ENCODE data around the gene SEC14L2. TPM values are rescaled to one million over a fixed set of nuclear protein-coding genes. Genes with fewer than 3 reads are reported as not detected.
"Not testable (repeated sequence)": the region's sequence is repeated elsewhere in the genome, so short reads cannot be mapped to it uniquely, and the experiment has no call there.

SEC14L2 gene
- total and polyA plus RNA-seq, 8 donors = 2.6 to 6.6 (median 3.8) TPM

DNA sequence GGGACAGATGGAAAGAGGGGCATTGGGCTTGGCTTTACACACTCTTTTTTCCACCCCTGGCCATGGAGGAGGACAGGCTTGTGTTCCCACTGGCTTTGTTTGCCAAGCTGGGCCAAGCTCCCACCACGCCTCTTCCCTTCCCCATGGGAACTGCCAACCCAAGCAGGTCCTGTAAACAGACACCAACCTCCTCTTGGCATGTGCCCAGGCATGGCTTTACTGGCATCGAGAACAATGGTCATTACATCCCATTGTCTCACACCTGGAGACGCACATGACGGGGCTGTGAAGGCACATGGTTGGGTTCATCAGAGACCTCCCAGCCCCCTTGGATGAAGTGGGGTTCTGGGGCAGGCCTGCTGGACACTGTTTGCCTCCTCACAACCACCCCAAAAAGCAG lies 63.3 kb downstream of the SEC14L2 start:
- Histone ChIP-seq H3K27ac (no peak overlapping the region), H3K4me3 (no peak overlapping the region), H3K27me3 (no peaks in the 10 kb centered on the region), H3K9me3 (no peaks in the 10 kb centered on the region), H3K36me3 (no peaks in the 10 kb centered on the region), H3K4me1 (no peaks in the 10 kb centered on the region)
- DNase-seq (peak in 2 of 6 donors; percentile 26 to 32), FAIRE-seq (no peak), ATAC-seq (peak in 3 of 4 donors; percentile 28 to 66 (median 43))
- TF ChIP-seq, protein P1, sequence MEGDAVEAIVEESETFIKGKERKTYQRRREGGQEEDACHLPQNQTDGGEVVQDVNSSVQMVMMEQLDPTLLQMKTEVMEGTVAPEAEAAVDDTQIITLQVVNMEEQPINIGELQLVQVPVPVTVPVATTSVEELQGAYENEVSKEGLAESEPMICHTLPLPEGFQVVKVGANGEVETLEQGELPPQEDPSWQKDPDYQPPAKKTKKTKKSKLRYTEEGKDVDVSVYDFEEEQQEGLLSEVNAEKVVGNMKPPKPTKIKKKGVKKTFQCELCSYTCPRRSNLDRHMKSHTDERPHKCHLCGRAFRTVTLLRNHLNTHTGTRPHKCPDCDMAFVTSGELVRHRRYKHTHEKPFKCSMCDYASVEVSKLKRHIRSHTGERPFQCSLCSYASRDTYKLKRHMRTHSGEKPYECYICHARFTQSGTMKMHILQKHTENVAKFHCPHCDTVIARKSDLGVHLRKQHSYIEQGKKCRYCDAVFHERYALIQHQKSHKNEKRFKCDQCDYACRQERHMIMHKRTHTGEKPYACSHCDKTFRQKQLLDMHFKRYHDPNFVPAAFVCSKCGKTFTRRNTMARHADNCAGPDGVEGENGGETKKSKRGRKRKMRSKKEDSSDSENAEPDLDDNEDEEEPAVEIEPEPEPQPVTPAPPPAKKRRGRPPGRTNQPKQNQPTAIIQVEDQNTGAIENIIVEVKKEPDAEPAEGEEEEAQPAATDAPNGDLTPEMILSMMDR (IDR thresholded peaks at IDR 0.05) = no peak
- 47 to 48% methylated on average over 4 of the region's 4 CpGs for WGBS, 2 donors
- intact Hi-C loops (cut with DNase I) = no loop called here

DNA sequence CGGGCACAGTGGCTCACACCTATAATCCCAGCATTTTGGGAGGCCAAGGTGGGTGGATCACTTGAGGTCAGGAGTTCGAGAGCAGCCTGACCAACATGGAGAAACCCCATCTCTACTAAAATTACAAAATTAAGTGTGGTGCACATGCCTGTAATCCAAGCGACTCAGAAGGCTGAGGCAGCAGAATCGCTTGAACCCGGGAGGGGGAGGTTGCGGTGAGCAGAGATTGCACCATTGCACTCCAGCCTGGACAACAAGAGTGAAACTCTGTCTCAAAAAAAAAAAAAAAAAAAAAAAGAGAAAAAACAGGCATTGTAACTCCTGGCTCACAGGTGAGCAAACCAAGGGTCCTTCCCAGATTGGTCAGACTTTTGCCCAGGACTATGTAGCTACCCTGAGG lies 63.7 kb downstream of the SEC14L2 start:
- FAIRE-seq; DNase-seq; H3K4me1 ChIP-seq; intact Hi-C loops (cut with DNase I); H3K27me3 ChIP-seq; H3K9me3 ChIP-seq; H3K27ac ChIP-seq; H3K36me3 ChIP-seq; ATAC-seq; H3K4me3 ChIP-seq: not testable (repeated sequence)
- WGBS, 2 donors = 88 to 90% methylated on average over 6 of the region's 6 CpGs

- no peaks in the 10 kb centered on the region for H3K36me3 ChIP-seq
- ATAC-seq (no peak), DNase-seq (no peak), FAIRE-seq (no peak)
- H3K4me1 ChIP-seq = no peaks in the 10 kb centered on the region
- no peak overlapping the region for H3K27ac ChIP-seq
- no peak overlapping the region for H3K4me3 ChIP-seq
- 33 to 84% methylated on average over 2 of the region's 2 CpGs for WGBS, 2 donors
- intact Hi-C loops (cut with DNase I) = no loop called here
- no peaks in the 10 kb centered on the region for H3K27me3 ChIP-seq
- no peaks in the 10 kb centered on the region for H3K9me3 ChIP-seq
- TF ChIP-seq, protein P1 (IDR thresholded peaks at IDR 0.05) = no peak
Observed at GRCh38 chr22:30469165-30469564, 72.3 kb downstream of the SEC14L2 start.

DNA sequence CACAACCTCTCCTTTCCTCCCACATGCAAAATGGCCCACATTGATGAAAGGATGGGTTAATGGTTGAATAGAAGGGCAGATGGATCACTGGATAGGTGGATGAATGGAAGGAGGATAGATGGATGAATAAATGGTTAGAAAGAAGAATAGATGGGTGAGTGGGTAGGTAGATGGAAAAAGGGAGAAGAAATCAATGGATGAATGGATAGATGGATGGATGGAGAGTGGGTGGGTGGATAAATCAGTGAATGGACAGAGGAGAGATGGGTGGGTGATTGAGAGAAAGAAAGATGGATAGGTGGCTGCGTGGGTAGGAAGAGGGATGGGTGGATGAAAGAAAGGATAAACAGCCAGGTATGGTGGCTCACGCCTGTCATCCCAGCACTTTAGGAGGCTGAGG lies 73.8 kb downstream of the SEC14L2 start:
- no peaks in the 10 kb centered on the region for H3K9me3 ChIP-seq
- ATAC-seq = no peak
- H3K27ac ChIP-seq = no peak overlapping the region
- no peaks in the 10 kb centered on the region for H3K4me1 ChIP-seq
- no peak for DNase-seq
- H3K27me3 ChIP-seq = no peaks in the 10 kb centered on the region
- TF ChIP-seq, protein P1 (IDR thresholded peaks at IDR 0.05) = no peak
- no peak overlapping the region for H3K4me3 ChIP-seq
- H3K36me3 ChIP-seq = no peaks in the 10 kb centered on the region
- FAIRE-seq = no peak
- 82 to 86% methylated on average over 2 of the region's 2 CpGs for WGBS, 2 donors
- intact Hi-C loops (cut with DNase I) = no loop called here

GRCh38 chr22:30471616-30472318 lies 74.9 kb downstream of the SEC14L2 start, which contains the start of gene SEC14L3:
Gene SEC14L3, minus strand, starts transcription at chr22:30472017. Its CDS starts 59 bp downstream, at chr22:30471958.
- FAIRE-seq (no peak), DNase-seq (no peak), ATAC-seq (no peak)
- Histone ChIP-seq H3K4me1 (no peaks in the 10 kb centered on the region), H3K4me3 (no peak within 1 kb of the TSS), H3K27ac (no peak within 1 kb of the TSS), H3K36me3 (no peaks in the 10 kb centered on the region), H3K27me3 (no peaks in the 10 kb centered on the region), H3K9me3 (no peaks in the 10 kb centered on the region)
- 47 to 48% methylated on average over 13 of the region's 13 CpGs for WGBS, 2 donors
- intact Hi-C loops (cut with DNase I) = no loop called here
- TF ChIP-seq, protein P1 (IDR thresholded peaks at IDR 0.05) = no peak
